SU-DHL-6 (cell line): ENCODE results near the gene RPL34.

Experiments used
- H2AFZ ChIP-seq: fragments of 200-600 bp; sonication (generic); 2 replicates; pipeline ENCODE4 v1.6.1; 2014; ENCODE audit warnings: low read depth, mild to moderate bottlenecking, moderate library complexity, mixed read lengths, antibody characterized with exemption, low read length; ENCODE audit not compliant: severe bottlenecking
- H3F3A ChIP-seq: fragments of 200-600 bp; shearing (Covaris generic); 2 replicates; pipeline ENCODE4 v1.6.0; 2016; ENCODE audit warnings: antibody characterized with exemption, mild to moderate bottlenecking; ENCODE audit not compliant: insufficient read depth
- H3K27ac ChIP-seq: fragments of 200-600 bp; sonication (generic); 2 replicates; pipeline ENCODE4 v1.5.1; 2016; ENCODE audit warnings: low read depth, mild to moderate bottlenecking, low read length, moderate library complexity, mixed read lengths
- H3K27me3 ChIP-seq: fragments of 200-600 bp; sonication (generic), shearing (Covaris generic); 2 replicates; pipeline ENCODE4 v1.6.0; 2014; ENCODE audit warnings: mild to moderate bottlenecking, low read length
- H3K36me3 ChIP-seq: fragments of 200-600 bp; sonication (generic); 2 replicates; pipeline ENCODE4 v1.6.1; 2014; ENCODE audit warnings: mild to moderate bottlenecking, low read length, mixed read lengths
- H3K4me2 ChIP-seq: fragments of 300-600, 200-600 bp; shearing (Covaris generic), sonication (generic); 2 replicates; pipeline ENCODE4 v1.6.0; 2014; ENCODE audit warnings: low read length, low read depth, mild to moderate bottlenecking; ENCODE audit not compliant: poor library complexity, severe bottlenecking
- H3K4me3 ChIP-seq: fragments of 200-600 bp; sonication (generic); 2 replicates; pipeline ENCODE4 v1.5.1; 2014; ENCODE audit warnings: antibody characterized with exemption, low read length, mild to moderate bottlenecking, mixed read lengths; ENCODE audit not compliant: insufficient read depth, poor library complexity, severe bottlenecking
- H3K79me2 ChIP-seq: fragments of 200-600 bp; sonication (generic); 2 replicates; pipeline ENCODE4 v1.6.1; 2014; ENCODE audit warnings: mild to moderate bottlenecking, low read length, moderate library complexity; ENCODE audit not compliant: insufficient read depth
- H3K9ac ChIP-seq: fragments of 200-600 bp; sonication (generic); 2 replicates; pipeline ENCODE4 v1.7.0; 2014; ENCODE audit warnings: mild to moderate bottlenecking, low read length
- H3K9me2 ChIP-seq: fragments of 200-600 bp; sonication (generic); replicated peaks from 2 replicates; pipeline ENCODE4 v1.6.1; 2014; ENCODE audit warnings: low read length; ENCODE audit not compliant: insufficient read depth
- H3K9me3 ChIP-seq: fragments of 200-600 bp; sonication (generic); 2 replicates; pipeline ENCODE4 v1.6.1; 2014; ENCODE audit warnings: low read length, mixed read lengths; ENCODE audit not compliant: insufficient read depth
- H4K20me1 ChIP-seq: fragments of 200-600 bp; sonication (generic); 2 replicates; pipeline ENCODE4 v1.6.1; 2014; ENCODE audit warnings: low read depth, mild to moderate bottlenecking, antibody characterized with exemption, low read length, moderate library complexity, mixed read lengths
- CTCF ChIP-seq: fragments of 200-600 bp; sonication (generic); IDR thresholded peaks from one replicate; pipeline ENCODE4 v1.5.1; 2017; ENCODE audit warnings: antibody characterized with exemption, mild to moderate bottlenecking, low read length, moderate library complexity; ENCODE audit not compliant: insufficient read depth, poor library complexity, severe bottlenecking
- EZH2phosphoT487 ChIP-seq: fragments of 200-600 bp; sonication (generic), shearing (Covaris generic); conservative IDR thresholded peaks from 2 replicates; pipeline ENCODE4 v1.6.1; 2018; ENCODE audit warnings: mild to moderate bottlenecking, antibody characterized with exemption, low read length, moderate library complexity, mixed read lengths

Gene RPL34

GRCh38 chr4:108626056-108626455, 5.7 kb downstream of the RPL34 start:
- H3K79me2 ChIP-seq, result peaks cover 30% of the 10 kb centered on the region
- no peak overlapping the region for H3K4me3 ChIP-seq
- peaks cover 3% of the 10 kb centered on the region; the same call in 1 of the 2 replicates for H3F3A ChIP-seq
- no peak overlapping the region for H3K27ac ChIP-seq
- no peaks in the 10 kb centered on the region for H3K9me2 ChIP-seq
- no peak overlapping the region for H3K4me2 ChIP-seq
- H3K36me3 ChIP-seq, result peaks cover 29% of the 10 kb centered on the region
- H3K27me3 ChIP-seq, result no peaks in the 10 kb centered on the region
- TF ChIP-seq CTCF, result no peak
- no peak for TF ChIP-seq EZH2phosphoT487
- 0 out of 2 replicates have a peak, but pooled peaks cover 7% of the 10 kb centered on the region for H4K20me1 ChIP-seq
- H3K9me3 ChIP-seq, result no peaks in the 10 kb centered on the region
- no peak overlapping the region for H2AFZ ChIP-seq
- H3K9ac ChIP-seq, result no peak overlapping the region

DNA sequence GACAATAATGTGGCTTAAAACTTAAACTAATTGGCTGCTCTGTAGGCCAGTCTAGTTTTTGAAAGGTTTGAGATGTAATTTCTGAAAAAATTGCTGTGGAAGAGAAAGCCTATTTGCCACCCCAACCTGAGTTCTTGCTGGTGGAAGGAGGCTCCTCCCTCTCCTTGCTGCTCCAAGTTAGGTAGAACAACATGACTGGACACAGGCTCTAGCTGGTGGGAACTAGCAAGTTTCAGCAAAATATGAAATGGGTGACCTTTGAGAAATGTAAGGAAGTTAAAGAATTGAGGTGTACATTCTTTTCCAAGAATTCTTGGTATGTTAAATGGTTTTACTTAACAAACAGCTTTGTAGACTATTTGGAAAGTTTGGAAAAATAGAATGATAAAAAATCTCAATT, 8.0 kb downstream of the RPL34 start:
- TF ChIP-seq CTCF (no peak), EZH2phosphoT487 (no peak)
- H3F3A ChIP-seq, result peaks cover 11% of the 10 kb centered on the region; the same call in 1 of the 2 replicates
- H3K4me3 ChIP-seq, result no peak overlapping the region
- no peaks in the 10 kb centered on the region for H3K9me2 ChIP-seq
- H3K9me3 ChIP-seq, result no peaks in the 10 kb centered on the region
- peaks cover 10% of the 10 kb centered on the region; the same call in 1 of the 2 replicates for H3K79me2 ChIP-seq
- no peaks in the 10 kb centered on the region for H4K20me1 ChIP-seq
- H3K27me3 ChIP-seq, result no peaks in the 10 kb centered on the region
- H3K36me3 ChIP-seq, result peaks cover 18% of the 10 kb centered on the region; the same call in 1 of the 2 replicates
- no peak overlapping the region for H3K4me2 ChIP-seq
- no peak overlapping the region for H3K27ac ChIP-seq
- H2AFZ ChIP-seq, result no peak overlapping the region
- H3K9ac ChIP-seq, result no peak overlapping the region

DNA sequence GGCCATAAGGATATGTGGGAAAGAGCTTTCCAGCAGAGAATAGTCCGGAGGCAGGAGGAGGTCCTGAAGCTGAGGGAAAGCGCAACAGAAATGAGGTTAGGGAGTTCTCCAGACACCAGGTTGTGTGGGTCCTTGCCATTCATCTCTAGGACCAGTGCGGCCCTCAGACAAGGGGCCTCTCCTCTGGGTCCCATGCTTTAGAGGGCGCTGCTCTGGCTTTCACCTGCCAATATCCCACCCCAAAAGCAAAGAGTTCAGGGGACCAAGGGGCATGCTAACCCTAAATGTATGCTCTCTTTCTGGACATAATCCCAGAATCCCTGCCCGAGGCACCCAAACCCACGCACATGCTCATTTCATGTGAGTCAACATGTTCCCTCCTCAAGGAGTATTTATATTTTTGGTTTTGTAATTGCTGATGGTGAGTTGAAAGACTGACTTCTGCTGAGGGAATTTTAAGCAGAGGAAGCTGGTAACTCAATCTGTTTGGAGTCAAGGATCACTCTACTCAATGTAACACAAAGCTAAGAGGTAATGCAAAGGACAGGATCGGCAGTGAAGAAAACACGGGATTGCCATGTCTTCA, 14.8 kb downstream of the RPL34 start:
- Histone ChIP-seq H3K9me3 (no peaks in the 10 kb centered on the region), H3K36me3 (peaks cover under 1% of the 10 kb centered on the region; the same call in 1 of the 2 replicates), H3F3A (peaks cover 8% of the 10 kb centered on the region; the same call in 1 of the 2 replicates), H3K4me3 (no peak overlapping the region), H3K4me2 (no peak overlapping the region), H3K79me2 (no peaks in the 10 kb centered on the region), H3K27ac (no peak overlapping the region), H4K20me1 (no peaks in the 10 kb centered on the region), H3K9ac (no peak overlapping the region), H3K9me2 (no peaks in the 10 kb centered on the region), H2AFZ (no peak overlapping the region), H3K27me3 (no peaks in the 10 kb centered on the region)
- TF ChIP-seq EZH2phosphoT487 (no peak), CTCF (no peak)
